ENCODE results near the gene ODAM. TPM values are rescaled to one million over a fixed set of nuclear protein-coding genes. Genes with fewer than 3 reads are reported as not detected.

ODAM gene
- total RNA-seq, 2 experiments from 2014 or later: not detected

DNA sequence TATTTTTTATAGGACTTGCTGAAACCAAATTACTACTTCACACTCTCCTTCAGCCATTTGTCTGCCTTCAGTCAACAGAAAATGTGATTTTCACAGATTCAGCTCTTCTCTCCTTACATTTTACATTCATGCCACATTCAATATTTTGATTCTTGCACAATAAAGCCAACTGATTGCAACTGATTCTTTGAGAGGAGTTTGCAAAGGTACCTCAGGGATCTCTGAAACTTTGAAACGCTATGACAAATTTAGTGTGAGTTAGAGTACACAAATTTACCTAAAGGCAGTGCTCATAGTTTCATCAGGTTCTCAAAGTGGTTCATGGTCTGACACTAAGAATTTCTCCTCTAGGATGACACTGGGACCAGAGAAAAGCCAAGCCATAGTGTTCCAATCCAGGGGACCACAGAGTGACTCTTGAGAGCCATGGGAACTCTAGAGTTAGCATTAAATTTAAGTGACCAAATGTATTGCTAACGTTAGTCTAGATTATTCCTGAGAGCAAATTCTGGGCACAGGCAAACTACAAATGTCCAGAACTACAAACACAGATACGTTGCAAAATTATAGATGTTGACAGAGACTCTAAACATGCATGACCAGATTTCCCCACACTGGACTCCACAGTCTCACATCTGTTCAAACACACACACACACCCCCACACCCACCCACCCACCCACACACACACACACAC is 55.9 kb downstream of the ODAM start:
- Histone ChIP-seq H3K4me1 (ENCODE audit: insufficient read depth, low read length) (no peaks in the 10 kb centered on the region), H3K27ac (ENCODE audit: low read depth in 1 of 2, low read length in 2 of 2) (no peak overlapping the region), H3K4me3 (ENCODE audit: low read length) (no peak overlapping the region), H3K27me3 (ENCODE audit: control insufficient read depth in 1 of 2, insufficient read depth in 2 of 2, low read length in 2 of 2) (no peaks in the 10 kb centered on the region), H3K9me3 (ENCODE audit: control insufficient read depth in 1 of 2, insufficient read depth in 1 of 2, low read length in 2 of 2) (no peaks in the 10 kb centered on the region), H3K36me3 (ENCODE audit: insufficient read depth, low read length) (no peaks in the 10 kb centered on the region)
- Mint-ChIP-seq H3K9me3 (no peaks in the 10 kb centered on the region), H3K4me3 (no peak overlapping the region), H3K36me3 (ENCODE audit: low read depth) (no peaks in the 10 kb centered on the region), H3K4me1 (ENCODE audit: low read depth) (no peaks in the 10 kb centered on the region), H3K27ac (no peak overlapping the region), H3K27me3 (no peaks in the 10 kb centered on the region)
- ATAC-seq (ENCODE audit: poor library complexity) (no peak), DNase-seq (no peak)
- TF ChIP-seq, protein P1, sequence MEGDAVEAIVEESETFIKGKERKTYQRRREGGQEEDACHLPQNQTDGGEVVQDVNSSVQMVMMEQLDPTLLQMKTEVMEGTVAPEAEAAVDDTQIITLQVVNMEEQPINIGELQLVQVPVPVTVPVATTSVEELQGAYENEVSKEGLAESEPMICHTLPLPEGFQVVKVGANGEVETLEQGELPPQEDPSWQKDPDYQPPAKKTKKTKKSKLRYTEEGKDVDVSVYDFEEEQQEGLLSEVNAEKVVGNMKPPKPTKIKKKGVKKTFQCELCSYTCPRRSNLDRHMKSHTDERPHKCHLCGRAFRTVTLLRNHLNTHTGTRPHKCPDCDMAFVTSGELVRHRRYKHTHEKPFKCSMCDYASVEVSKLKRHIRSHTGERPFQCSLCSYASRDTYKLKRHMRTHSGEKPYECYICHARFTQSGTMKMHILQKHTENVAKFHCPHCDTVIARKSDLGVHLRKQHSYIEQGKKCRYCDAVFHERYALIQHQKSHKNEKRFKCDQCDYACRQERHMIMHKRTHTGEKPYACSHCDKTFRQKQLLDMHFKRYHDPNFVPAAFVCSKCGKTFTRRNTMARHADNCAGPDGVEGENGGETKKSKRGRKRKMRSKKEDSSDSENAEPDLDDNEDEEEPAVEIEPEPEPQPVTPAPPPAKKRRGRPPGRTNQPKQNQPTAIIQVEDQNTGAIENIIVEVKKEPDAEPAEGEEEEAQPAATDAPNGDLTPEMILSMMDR (IDR thresholded peaks at IDR 0.05): no peak
- ChIA-PET POLR2A (no interaction called here), CTCF (no interaction called here)
- intact Hi-C loops (cut with DNase I, micrococcal nuclease): no loop called here

GRCh38 chr4:70251945-70252277 is 56.4 kb downstream of the ODAM start:
- ChIA-PET CTCF (no interaction called here), POLR2A (no interaction called here)
- Mint-ChIP-seq H3K27me3 (no peaks in the 10 kb centered on the region), H3K4me3 (no peak overlapping the region), H3K9me3 (no peaks in the 10 kb centered on the region), H3K27ac (no peak overlapping the region), H3K4me1 (ENCODE audit: low read depth) (no peaks in the 10 kb centered on the region), H3K36me3 (ENCODE audit: low read depth) (no peaks in the 10 kb centered on the region)
- Histone ChIP-seq H3K4me3 (ENCODE audit: low read length) (no peak overlapping the region), H3K36me3 (ENCODE audit: insufficient read depth, low read length) (no peaks in the 10 kb centered on the region), H3K4me1 (ENCODE audit: insufficient read depth, low read length) (no peaks in the 10 kb centered on the region), H3K9me3 (ENCODE audit: control insufficient read depth in 1 of 2, insufficient read depth in 1 of 2, low read length in 2 of 2) (no peaks in the 10 kb centered on the region), H3K27ac (ENCODE audit: low read depth in 1 of 2, low read length in 2 of 2) (no peak overlapping the region), H3K27me3 (ENCODE audit: control insufficient read depth in 1 of 2, insufficient read depth in 2 of 2, low read length in 2 of 2) (no peaks in the 10 kb centered on the region)
- no peak for ATAC-seq (ENCODE audit: poor library complexity)
- intact Hi-C loops (cut with DNase I, micrococcal nuclease): no loop called here
- TF ChIP-seq, protein P1 (IDR thresholded peaks at IDR 0.05): no peak
- no peak for DNase-seq

Other genes with a start within 250 kb of the ODAM start
- gene CSN2, start 230.0 kb upstream of the ODAM start, total RNA-seq: not detected
- not detected for gene STATH, start 199.8 kb upstream of the ODAM start, total RNA-seq
- not detected for gene HTN3, start 167.3 kb upstream of the ODAM start, total RNA-seq
- gene HTN1, start 145.3 kb upstream of the ODAM start, total RNA-seq: not detected
- gene PRR27, start 41.5 kb upstream of the ODAM start, total RNA-seq: not detected
- not detected for gene FDCSP, start 30.4 kb downstream of the ODAM start, total RNA-seq
- not detected for gene CSN3, start 46.9 kb downstream of the ODAM start, total RNA-seq
- gene CABS1, start 139.3 kb downstream of the ODAM start, total RNA-seq: not detected
- not detected for gene SMR3A, start 165.0 kb downstream of the ODAM start, total RNA-seq
- gene SMR3B, start 187.4 kb downstream of the ODAM start, total RNA-seq: not detected
- not detected for gene OPRPN, start 202.2 kb downstream of the ODAM start, total RNA-seq

All from CD4-positive, alpha-beta T cell (primary cell).